Measurements from ENCODE around the gene GSPT1.

Gene GSPT1

GRCh38 chr16:11896486-11897176 is 19.1 kb downstream of the GSPT1 start:
- H2AFZ ChIP-seq (ENCODE audit: low read depth), result no peak overlapping the region
- no peak overlapping the region for H3K27ac ChIP-seq
- no peak overlapping the region for H3K4me2 ChIP-seq
- TF ChIP-seq CTCF (conservative IDR thresholded peaks at IDR 0.05; ENCODE audit: low read depth, low read length), result no peak
- H3K27me3 ChIP-seq (ENCODE audit: insufficient read depth, low read depth), result no peaks in the 10 kb centered on the region
- no peak overlapping the region for H3K4me3 ChIP-seq (IDR thresholded peaks at IDR 0.05; ENCODE audit: insufficient read depth, low read depth, low read length)
- H3K9ac ChIP-seq, result no peak overlapping the region
- H3K36me3 ChIP-seq (ENCODE audit: insufficient read depth), result peaks cover 5% of the 10 kb centered on the region; the same call in 1 of the 2 replicates
- peaks cover 82% of the 10 kb centered on the region for H3K79me2 ChIP-seq (ENCODE audit: insufficient read depth, low read depth)
- peaks cover 33% of the 10 kb centered on the region for H4K20me1 ChIP-seq (ENCODE audit: insufficient read depth)
- peaks cover 42% of the 10 kb centered on the region for H3K4me1 ChIP-seq (ENCODE audit: low read depth, poor library complexity, severe bottlenecking)

GRCh38 chr16:11893571-11893970 is 22.2 kb downstream of the GSPT1 start:
- H3K79me2 ChIP-seq (ENCODE audit: insufficient read depth, low read depth), result peaks cover 57% of the 10 kb centered on the region

GRCh38 chr16:11892761-11893160 is 23.0 kb downstream of the GSPT1 start:
- Histone ChIP-seq H3K27me3 (ENCODE audit: insufficient read depth, low read depth) (no peaks in the 10 kb centered on the region), H2AFZ (ENCODE audit: low read depth) (no peak overlapping the region), H3K27ac (no peak overlapping the region), H3K4me2 (no peak overlapping the region), H3K4me3 (IDR thresholded peaks at IDR 0.05; ENCODE audit: insufficient read depth, low read depth, low read length) (no peak overlapping the region), H3K4me1 (ENCODE audit: low read depth, poor library complexity, severe bottlenecking) (peaks cover 19% of the 10 kb centered on the region), H4K20me1 (ENCODE audit: insufficient read depth) (peaks cover 1% of the 10 kb centered on the region), H3K36me3 (ENCODE audit: insufficient read depth) (peaks cover 16% of the 10 kb centered on the region), H3K79me2 (ENCODE audit: insufficient read depth, low read depth) (peaks cover 52% of the 10 kb centered on the region), H3K9ac (no peak overlapping the region)
- no peak for TF ChIP-seq CTCF (conservative IDR thresholded peaks at IDR 0.05; ENCODE audit: low read depth, low read length)

More at GRCh38 chr16:11893571-11893970, 22.2 kb downstream of the GSPT1 start:
- Histone ChIP-seq H2AFZ (ENCODE audit: low read depth) (no peak overlapping the region), H3K4me1 (ENCODE audit: low read depth, poor library complexity, severe bottlenecking) (peaks cover 27% of the 10 kb centered on the region), H3K4me2 (no peak overlapping the region), H3K27me3 (ENCODE audit: insufficient read depth, low read depth) (no peaks in the 10 kb centered on the region), H3K9ac (no peak overlapping the region), H3K36me3 (ENCODE audit: insufficient read depth) (peaks cover 16% of the 10 kb centered on the region), H3K4me3 (IDR thresholded peaks at IDR 0.05; ENCODE audit: insufficient read depth, low read depth, low read length) (no peak overlapping the region), H4K20me1 (ENCODE audit: insufficient read depth) (peaks cover 7% of the 10 kb centered on the region), H3K27ac (no peak overlapping the region)
- TF ChIP-seq CTCF (conservative IDR thresholded peaks at IDR 0.05; ENCODE audit: low read depth, low read length), result no peak

GRCh38 chr16:11890231-11890965 is 25.4 kb downstream of the GSPT1 start:
- no peak overlapping the region for H2AFZ ChIP-seq (ENCODE audit: low read depth)
- no peak overlapping the region for H3K4me3 ChIP-seq (IDR thresholded peaks at IDR 0.05; ENCODE audit: insufficient read depth, low read depth, low read length)
- no peak overlapping the region for H3K9ac ChIP-seq
- no peaks in the 10 kb centered on the region for H3K27me3 ChIP-seq (ENCODE audit: insufficient read depth, low read depth)
- no peak overlapping the region for H3K4me2 ChIP-seq
- no peak for TF ChIP-seq CTCF (conservative IDR thresholded peaks at IDR 0.05; ENCODE audit: low read depth, low read length)
- no peak overlapping the region for H3K27ac ChIP-seq
- H3K36me3 ChIP-seq (ENCODE audit: insufficient read depth), result peaks cover 33% of the 10 kb centered on the region
- H3K79me2 ChIP-seq (ENCODE audit: insufficient read depth, low read depth), result peaks cover 37% of the 10 kb centered on the region; the same call in 1 of the 2 replicates
- H4K20me1 ChIP-seq (ENCODE audit: insufficient read depth), result no peaks in the 10 kb centered on the region; the same call in 1 of the 2 replicates
- peaks cover 4% of the 10 kb centered on the region for H3K4me1 ChIP-seq (ENCODE audit: low read depth, poor library complexity, severe bottlenecking)
